ENCODE results near the gene TLR10.

DNA sequence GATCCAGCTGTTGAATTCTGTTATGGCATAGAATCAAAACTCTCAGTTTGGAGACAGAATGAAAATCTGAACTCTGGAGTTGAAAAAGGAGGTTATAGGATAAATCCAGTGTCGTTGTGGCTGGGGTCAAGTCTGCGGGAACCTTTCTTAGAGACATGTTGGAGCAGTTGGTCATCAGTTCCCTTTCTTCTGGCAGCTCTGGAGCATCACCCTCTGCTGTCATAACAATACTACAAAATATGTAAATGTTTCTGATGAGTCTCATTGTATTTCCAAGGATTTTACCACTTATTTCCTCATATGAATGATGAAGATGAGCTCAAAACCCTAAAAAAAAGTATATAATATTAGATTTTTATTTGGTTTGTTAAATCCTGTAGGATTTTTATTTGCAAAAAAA is 7.5 kb downstream of the TLR10 start:
- TF ChIP-seq, protein P1, sequence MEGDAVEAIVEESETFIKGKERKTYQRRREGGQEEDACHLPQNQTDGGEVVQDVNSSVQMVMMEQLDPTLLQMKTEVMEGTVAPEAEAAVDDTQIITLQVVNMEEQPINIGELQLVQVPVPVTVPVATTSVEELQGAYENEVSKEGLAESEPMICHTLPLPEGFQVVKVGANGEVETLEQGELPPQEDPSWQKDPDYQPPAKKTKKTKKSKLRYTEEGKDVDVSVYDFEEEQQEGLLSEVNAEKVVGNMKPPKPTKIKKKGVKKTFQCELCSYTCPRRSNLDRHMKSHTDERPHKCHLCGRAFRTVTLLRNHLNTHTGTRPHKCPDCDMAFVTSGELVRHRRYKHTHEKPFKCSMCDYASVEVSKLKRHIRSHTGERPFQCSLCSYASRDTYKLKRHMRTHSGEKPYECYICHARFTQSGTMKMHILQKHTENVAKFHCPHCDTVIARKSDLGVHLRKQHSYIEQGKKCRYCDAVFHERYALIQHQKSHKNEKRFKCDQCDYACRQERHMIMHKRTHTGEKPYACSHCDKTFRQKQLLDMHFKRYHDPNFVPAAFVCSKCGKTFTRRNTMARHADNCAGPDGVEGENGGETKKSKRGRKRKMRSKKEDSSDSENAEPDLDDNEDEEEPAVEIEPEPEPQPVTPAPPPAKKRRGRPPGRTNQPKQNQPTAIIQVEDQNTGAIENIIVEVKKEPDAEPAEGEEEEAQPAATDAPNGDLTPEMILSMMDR (IDR thresholded peaks at IDR 0.05; ENCODE audit: insufficient read depth, low read depth, low read length): no peak
- no peak for TF ChIP-seq EZH2 (IDR thresholded peaks at IDR 0.05; ENCODE audit: insufficient read depth, low read length)

Data from astrocyte (in vitro differentiated cells and primary cell).